Measurements from ENCODE around the gene SEBOX. TPM values are rescaled to one million over a fixed set of nuclear protein-coding genes. Genes with fewer than 3 reads are reported as not detected.

The SEBOX gene
- not detected for total RNA-seq

GRCh38 chr17:28364665-28365363 lies at the start of gene SEBOX:
SEBOX (minus strand) TSS chr17:28365199; CDS start chr17:28365151, 48 bp downstream.
- H3K4me1 ChIP-seq, result peaks cover 0 to 1% (median 0%) of the 10 kb centered on the region in 4 donors
- WGBS, result 91% methylated on average over 13 of the region's 13 CpGs
- no peaks in the 10 kb centered on the region for H3K9me3 ChIP-seq
- H3K4me3 ChIP-seq, result no peak within 1 kb of the TSS
- TF ChIP-seq POLR2AphosphoS5 (IDR thresholded peaks at IDR 0.05), result no peak
- no peak for TF ChIP-seq EP300 (IDR thresholded peaks at IDR 0.05)
- TF ChIP-seq POLR2A (IDR thresholded peaks at IDR 0.05; ENCODE audit: low read depth), result no peak
- no peak for TF ChIP-seq CTCF (IDR thresholded peaks at IDR 0.05)
- intact Hi-C loops (cut with DNase I), result no loop called here
- H3K36me3 ChIP-seq, result peaks cover 38 to 68% (median 63%) of the 10 kb centered on the region in 4 donors
- no peak within 1 kb of the TSS for H3K27ac ChIP-seq (replicated peaks in 1 of 4)
- no peaks in the 10 kb centered on the region for H3K27me3 ChIP-seq
- no peak for DNase-seq (ENCODE audit: extremely low spot score)

GRCh38 chr17:28413804-28414203 lies 48.8 kb upstream of the SEBOX start:
- TF ChIP-seq CTCF (IDR thresholded peaks at IDR 0.05) (no peak), EP300 (IDR thresholded peaks at IDR 0.05) (no peak), POLR2A (IDR thresholded peaks at IDR 0.05; ENCODE audit: low read depth) (no peak), POLR2AphosphoS5 (IDR thresholded peaks at IDR 0.05) (no peak)
- no peaks in the 10 kb centered on the region for H3K9me3 ChIP-seq
- 63% methylated on average over 7 of the region's 7 CpGs for WGBS
- no peak overlapping the region for H3K4me3 ChIP-seq
- H3K27me3 ChIP-seq, result peaks cover 0 to 20% (median 0%) of the 10 kb centered on the region in 4 donors
- intact Hi-C loops (cut with DNase I), result no loop called here
- no peak for DNase-seq (ENCODE audit: extremely low spot score)
- no peak overlapping the region for H3K27ac ChIP-seq (replicated peaks in 1 of 4)
- H3K36me3 ChIP-seq, result no peaks in the 10 kb centered on the region
- no peaks in the 10 kb centered on the region for H3K4me1 ChIP-seq

GRCh38 chr17:28412099-28412498 lies 47.1 kb upstream of the SEBOX start:
- DNase-seq (ENCODE audit: extremely low spot score), result no peak
- peaks cover 0 to 13% (median 0%) of the 10 kb centered on the region in 4 donors for H3K27me3 ChIP-seq
- 75% methylated on average over 3 of the region's 3 CpGs for WGBS
- no peaks in the 10 kb centered on the region for H3K4me1 ChIP-seq
- H3K27ac ChIP-seq (replicated peaks in 1 of 4), result no peak overlapping the region
- H3K4me3 ChIP-seq, result no peak overlapping the region
- no peaks in the 10 kb centered on the region for H3K36me3 ChIP-seq
- no peak for TF ChIP-seq CTCF (IDR thresholded peaks at IDR 0.05)
- TF ChIP-seq EP300 (IDR thresholded peaks at IDR 0.05), result no peak
- no peak for TF ChIP-seq POLR2A (IDR thresholded peaks at IDR 0.05; ENCODE audit: low read depth)
- no peak for TF ChIP-seq POLR2AphosphoS5 (IDR thresholded peaks at IDR 0.05)
- intact Hi-C loops (cut with DNase I), result no loop called here
- no peaks in the 10 kb centered on the region for H3K9me3 ChIP-seq

GRCh38 chr17:28407974-28408306 lies 42.9 kb upstream of the SEBOX start:
- no peak overlapping the region for H3K27ac ChIP-seq (replicated peaks in 1 of 4)
- peaks cover 9 to 26% (median 21%) of the 10 kb centered on the region in 4 donors for H3K4me1 ChIP-seq
- intact Hi-C loops (cut with DNase I), result no loop called here
- peaks cover 0 to 4% (median 0%) of the 10 kb centered on the region in 4 donors for H3K27me3 ChIP-seq
- H3K4me3 ChIP-seq, result no peak overlapping the region
- 90% methylated on average over 1 of the region's 1 CpG for WGBS
- H3K36me3 ChIP-seq, result peaks cover 0 to 5% (median 0%) of the 10 kb centered on the region in 4 donors
- TF ChIP-seq POLR2A (IDR thresholded peaks at IDR 0.05; ENCODE audit: low read depth), result no peak
- no peak for TF ChIP-seq POLR2AphosphoS5 (IDR thresholded peaks at IDR 0.05)
- TF ChIP-seq CTCF (IDR thresholded peaks at IDR 0.05), result no peak
- no peak for TF ChIP-seq EP300 (IDR thresholded peaks at IDR 0.05)
- no peak for DNase-seq (ENCODE audit: extremely low spot score)
- H3K9me3 ChIP-seq, result no peaks in the 10 kb centered on the region

Measured in esophagus muscularis mucosa (tissue), 4 donors.